Measurements from ENCODE around the gene WDR13.

The WDR13 gene

GRCh38 chrX:48592971-48593370 lies 4.3 kb upstream of the WDR13 start:
- no peak for TF ChIP-seq CTCF (IDR thresholded peaks at IDR 0.05; ENCODE audit: low read length, missing control alignments)
- DNase-seq (ENCODE audit: low read depth): peak; percentile 74

GRCh38 chrX:48595929-48596328 lies 1.4 kb upstream of the WDR13 start:
- H3K4me3 ChIP-seq (replicated peaks; ENCODE audit: low read depth, low read length): no peak overlapping the region
- DNase-seq (ENCODE audit: low read depth): no peak
- no peak for TF ChIP-seq CTCF (IDR thresholded peaks at IDR 0.05; ENCODE audit: low read length, missing control alignments)

More at GRCh38 chrX:48592971-48593370, 4.3 kb upstream of the WDR13 start:
- peak overlapping the region; percentile 14 for H3K4me3 ChIP-seq (replicated peaks; ENCODE audit: low read depth, low read length)

GRCh38 chrX:48598614-48599013 lies 1.3 kb downstream of the WDR13 start:
- H3K4me3 ChIP-seq (replicated peaks; ENCODE audit: low read depth, low read length): peak overlapping the region; percentile 65
- no peak for DNase-seq (ENCODE audit: low read depth)
- no peak for TF ChIP-seq CTCF (IDR thresholded peaks at IDR 0.05; ENCODE audit: low read length, missing control alignments)

- TF ChIP-seq CTCF (IDR thresholded peaks at IDR 0.05; ENCODE audit: low read length, missing control alignments): no peak
These were observed 2.0 kb downstream of the WDR13 start for GRCh38 chrX:48599341-48599740.

GRCh38 chrX:48600226-48600625 lies 2.9 kb downstream of the WDR13 start:
- no peak for TF ChIP-seq CTCF (IDR thresholded peaks at IDR 0.05; ENCODE audit: low read length, missing control alignments)
- DNase-seq (ENCODE audit: low read depth): no peak

More at GRCh38 chrX:48599341-48599740, 2.0 kb downstream of the WDR13 start:
- DNase-seq (ENCODE audit: low read depth): no peak
- H3K4me3 ChIP-seq (replicated peaks; ENCODE audit: low read depth, low read length): no peak overlapping the region

GRCh38 chrX:48601741-48602394 lies 4.6 kb downstream of the WDR13 start:
- no peak for DNase-seq (ENCODE audit: low read depth)
- H3K4me3 ChIP-seq (replicated peaks; ENCODE audit: low read depth, low read length): no peak overlapping the region
- no peak for TF ChIP-seq CTCF (IDR thresholded peaks at IDR 0.05; ENCODE audit: low read length, missing control alignments)

More at GRCh38 chrX:48600226-48600625, 2.9 kb downstream of the WDR13 start:
- H3K4me3 ChIP-seq (replicated peaks; ENCODE audit: low read depth, low read length): no peak overlapping the region

- no peak for DNase-seq (ENCODE audit: low read depth)
- no peak for TF ChIP-seq CTCF (IDR thresholded peaks at IDR 0.05; ENCODE audit: low read length, missing control alignments)
- no peak overlapping the region for H3K4me3 ChIP-seq (replicated peaks; ENCODE audit: low read depth, low read length)
These were observed 7.4 kb downstream of the WDR13 start for GRCh38 chrX:48604701-48605100.
